Stimulated activated CD4-positive, alpha-beta T cell treated with anti-CD3 and anti-CD28 coated beads, Interleukin-2, amount 100 ng/mL, for 48 hours (primary cell): ENCODE results near the gene TIMELESS.
"Not testable (repeated sequence)": the region's sequence is repeated elsewhere in the genome, so short reads cannot be mapped to it uniquely, and the experiment has no call there.

ENCODE experiments used
- DNase-seq, 2 donors: peaks; one replicate each; pipeline ENCODE4 v3.0.0-alpha.2; 2020

Gene TIMELESS

DNA sequence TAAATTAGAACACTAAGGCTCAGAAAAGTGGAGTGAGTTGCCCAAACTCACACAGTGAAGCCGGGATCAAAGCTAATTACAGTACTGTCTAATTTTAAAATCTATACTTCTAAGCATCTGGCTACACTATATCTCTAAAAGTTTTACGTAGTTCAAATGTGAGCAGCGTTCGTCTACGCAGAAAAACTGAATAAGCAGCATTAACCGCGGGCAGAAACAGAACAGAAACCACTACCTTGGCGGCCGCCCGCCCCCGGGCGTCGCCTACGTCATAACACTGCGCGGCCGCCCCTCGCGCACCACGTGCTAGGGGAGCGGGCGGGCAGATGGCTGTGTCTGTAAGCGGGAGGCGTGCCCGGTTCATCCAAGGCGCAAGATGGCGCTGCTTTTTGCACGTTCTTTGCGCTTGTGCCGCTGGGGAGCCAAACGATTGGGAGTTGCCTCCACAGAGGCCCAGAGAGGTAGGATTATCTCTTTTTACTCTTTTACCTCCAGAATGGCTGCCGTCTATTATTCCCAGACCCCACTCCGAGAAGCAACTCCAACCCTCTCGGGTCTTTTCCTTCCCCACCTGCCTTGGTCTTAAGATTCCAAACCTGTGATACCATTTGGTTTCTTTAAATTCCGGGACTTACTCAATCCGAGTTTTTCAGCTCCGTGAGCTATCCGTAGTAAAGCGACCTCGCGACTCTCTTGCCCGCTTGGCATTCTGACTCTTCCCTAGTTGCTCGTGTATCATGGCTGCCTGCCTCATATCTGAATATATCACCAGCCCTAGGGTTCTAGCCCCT lies 19.2 kb upstream of the TIMELESS start, which contains the start of gene SPRYD4:
TSS of gene SPRYD4 (plus strand) at position 363 of the 791 bp plus-strand sequence. CDS start at position 377, 14 bp downstream.
- peak; percentile 90 to 93 for DNase-seq

DNA sequence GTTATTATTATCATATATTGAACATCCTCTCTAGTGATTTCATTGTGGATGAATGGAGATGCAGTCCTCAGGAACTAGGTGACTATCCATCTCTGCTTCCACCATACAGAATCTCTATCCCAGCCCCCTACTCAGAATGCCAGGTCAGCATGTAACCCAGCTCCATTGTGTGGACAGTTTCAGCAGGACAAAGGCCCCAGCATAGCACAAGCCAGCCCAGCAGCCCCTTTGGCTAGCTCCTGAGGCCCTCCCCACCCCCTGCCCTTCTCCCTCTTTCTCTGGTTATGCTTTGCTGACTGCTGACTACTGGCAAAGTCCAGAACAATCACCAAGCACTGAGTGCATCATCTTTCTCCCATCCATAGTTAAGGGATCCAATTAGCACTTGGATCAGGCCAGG lies 13.3 kb upstream of the TIMELESS start:
- DNase-seq = no peak

DNA sequence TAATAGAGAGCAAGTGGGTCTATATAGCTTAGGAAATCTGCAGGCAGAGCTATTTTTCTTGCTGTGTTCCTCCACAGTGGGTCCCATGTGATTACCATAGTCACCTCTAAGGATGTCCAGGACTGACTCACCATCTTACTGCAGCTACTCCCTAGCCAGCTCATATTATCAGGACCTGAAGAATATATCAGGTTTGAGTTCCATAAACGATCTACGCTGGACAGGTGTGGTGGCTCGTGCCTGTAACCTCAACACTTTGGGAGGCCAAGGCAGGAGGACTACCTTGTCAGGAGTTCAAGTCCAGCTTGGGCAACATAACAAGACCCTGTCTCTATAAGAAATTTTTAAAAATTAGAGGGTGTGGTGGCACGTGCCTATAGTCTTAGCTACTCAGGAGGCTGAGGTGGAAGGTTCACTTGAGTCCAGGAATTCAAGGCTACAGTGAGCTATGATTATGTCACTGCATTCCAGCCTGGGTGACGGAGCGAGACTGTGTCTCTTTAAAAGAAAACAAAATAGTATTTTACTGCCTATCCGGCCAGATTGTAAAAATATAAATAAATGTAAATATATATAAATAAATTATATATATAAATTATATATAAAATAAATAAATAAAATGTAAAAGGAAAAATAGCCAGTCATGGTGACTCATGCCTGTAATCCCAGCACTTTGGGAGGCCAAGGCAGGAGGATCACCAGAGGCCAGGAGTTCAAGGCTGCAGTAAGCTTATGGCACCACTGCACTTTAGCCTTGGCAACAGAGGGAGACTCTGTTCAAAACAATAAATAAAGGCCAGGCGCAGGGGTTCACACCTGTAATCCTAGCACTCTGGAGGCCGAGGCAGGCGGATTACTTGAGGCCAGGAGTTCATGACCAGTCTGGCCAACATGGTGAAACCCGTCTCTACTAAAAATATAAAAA lies 12.3 kb upstream of the TIMELESS start:
- no peak for DNase-seq

DNA sequence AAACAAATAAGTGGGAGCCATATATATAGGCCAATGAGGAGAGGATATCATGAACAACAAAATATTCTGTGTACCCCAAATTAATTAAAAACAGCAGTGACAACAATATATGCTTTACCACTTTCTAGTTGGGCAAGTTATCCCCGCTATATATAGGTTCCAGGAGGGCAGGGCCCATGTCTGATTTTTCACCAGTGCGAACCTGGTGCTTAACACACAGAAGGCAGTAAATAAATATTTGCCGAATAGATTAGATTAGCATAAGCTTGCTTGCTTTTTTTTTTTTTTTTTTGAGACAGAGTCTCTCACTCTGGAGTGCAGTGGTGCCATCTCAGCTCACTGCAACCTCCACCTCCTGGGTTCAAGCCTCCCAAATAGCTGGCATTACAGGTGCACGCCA lies 8.6 kb upstream of the TIMELESS start:
- DNase-seq = no peak

DNA sequence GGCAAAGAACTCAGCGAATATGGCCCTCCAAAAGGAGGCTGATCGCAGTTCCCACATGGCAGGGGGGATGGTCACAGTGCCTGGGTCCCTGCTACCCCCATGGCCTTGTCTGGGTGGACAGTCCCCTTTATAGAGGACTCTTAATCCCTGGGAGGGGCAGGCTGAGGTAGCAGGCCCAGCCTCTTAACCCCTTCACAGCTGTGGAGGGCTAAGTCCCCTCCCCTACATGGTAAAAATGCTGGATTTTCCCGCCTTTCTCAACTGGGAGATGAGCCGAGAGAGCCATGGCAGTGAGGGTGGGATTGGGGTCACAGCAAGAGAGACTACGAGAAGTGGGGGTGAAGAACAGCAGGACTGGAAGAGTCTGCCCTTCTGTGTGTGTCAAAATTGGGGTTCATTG lies 5.3 kb upstream of the TIMELESS start, which contains the start of gene MIP:
TSS of gene MIP (minus strand) at position 101 of the 400 bp plus-strand sequence. CDS start at position 57, 44 bp downstream.
- DNase-seq = no peak

DNA sequence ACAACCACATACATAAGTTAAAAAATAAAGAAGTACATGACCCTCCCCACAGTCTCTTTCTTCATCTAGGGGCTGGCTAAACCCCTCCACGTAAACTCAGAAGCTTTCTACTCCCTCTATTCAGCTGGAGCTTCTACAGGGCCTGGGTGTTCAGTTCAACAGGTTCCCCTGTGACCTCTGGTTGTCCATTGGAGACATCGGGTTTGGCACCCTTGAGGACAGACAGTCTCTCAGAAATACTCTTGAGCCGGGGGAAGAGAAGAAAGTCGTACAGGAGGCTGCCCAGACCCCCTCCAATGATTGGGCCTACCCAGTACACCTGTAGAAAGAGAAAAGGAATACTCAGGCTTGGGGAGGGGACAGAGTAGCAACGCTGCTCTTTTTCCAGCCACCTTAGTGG lies 1.9 kb upstream of the TIMELESS start:
- no peak for DNase-seq

DNA sequence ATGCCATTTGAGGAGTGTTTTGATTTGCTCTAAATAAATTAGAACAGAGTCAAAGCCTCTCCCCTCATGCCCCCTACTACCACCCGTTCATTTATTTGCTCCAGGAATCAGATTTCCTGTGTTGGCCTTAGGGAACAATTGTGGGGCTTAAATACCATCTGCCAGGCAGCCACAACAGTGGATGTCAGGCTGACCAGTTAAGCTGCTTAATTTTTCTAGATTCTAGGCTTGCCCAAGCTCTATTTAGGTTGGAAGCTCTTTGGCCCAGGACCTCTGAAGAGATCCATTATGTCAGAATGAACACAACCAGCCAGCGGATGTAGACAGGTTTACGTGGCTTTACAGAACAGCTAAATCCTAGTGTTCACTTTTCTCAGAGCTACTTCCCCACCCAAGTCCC lies 1.0 kb upstream of the TIMELESS start:
- DNase-seq = no peak

DNA sequence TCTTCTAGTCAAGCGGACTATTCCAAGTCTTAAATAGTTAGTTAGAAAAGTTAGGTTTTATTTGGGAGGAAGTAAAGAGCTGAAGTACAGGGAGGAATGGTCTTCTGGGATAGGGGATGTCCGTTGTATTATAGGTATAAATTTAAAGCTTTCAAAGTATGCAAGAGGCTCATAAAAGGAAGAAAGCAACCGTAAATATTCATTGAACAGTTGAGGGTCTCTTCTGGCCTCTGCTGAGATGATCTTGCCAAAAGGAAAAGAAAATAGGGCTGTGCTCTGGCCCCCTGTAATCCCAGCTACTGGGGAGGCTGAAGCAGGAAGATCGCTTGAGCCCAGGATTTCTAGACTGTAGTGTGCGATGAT lies 377 bp upstream of the TIMELESS start:
- no peak for DNase-seq

DNA sequence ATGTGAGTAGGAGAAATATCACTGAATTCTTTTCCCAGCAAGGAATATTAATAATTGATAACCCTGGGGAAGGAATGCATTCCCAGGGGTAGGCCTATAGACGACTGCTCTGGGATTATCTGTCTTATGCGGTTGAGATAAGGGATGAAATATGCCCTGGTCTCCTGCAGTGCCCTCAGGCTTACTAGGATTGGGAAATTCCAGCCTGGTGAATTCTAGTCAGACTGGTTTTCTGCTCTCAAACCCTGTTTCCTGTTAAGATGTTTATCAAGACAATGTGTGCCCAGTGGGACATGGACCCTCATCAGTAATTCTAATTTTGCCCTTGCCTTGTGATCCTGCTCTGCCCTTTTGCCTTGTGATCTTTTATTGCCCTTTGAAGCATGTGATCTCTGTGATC lies 6.0 kb downstream of the TIMELESS start:
- DNase-seq = not testable (repeated sequence)

DNA sequence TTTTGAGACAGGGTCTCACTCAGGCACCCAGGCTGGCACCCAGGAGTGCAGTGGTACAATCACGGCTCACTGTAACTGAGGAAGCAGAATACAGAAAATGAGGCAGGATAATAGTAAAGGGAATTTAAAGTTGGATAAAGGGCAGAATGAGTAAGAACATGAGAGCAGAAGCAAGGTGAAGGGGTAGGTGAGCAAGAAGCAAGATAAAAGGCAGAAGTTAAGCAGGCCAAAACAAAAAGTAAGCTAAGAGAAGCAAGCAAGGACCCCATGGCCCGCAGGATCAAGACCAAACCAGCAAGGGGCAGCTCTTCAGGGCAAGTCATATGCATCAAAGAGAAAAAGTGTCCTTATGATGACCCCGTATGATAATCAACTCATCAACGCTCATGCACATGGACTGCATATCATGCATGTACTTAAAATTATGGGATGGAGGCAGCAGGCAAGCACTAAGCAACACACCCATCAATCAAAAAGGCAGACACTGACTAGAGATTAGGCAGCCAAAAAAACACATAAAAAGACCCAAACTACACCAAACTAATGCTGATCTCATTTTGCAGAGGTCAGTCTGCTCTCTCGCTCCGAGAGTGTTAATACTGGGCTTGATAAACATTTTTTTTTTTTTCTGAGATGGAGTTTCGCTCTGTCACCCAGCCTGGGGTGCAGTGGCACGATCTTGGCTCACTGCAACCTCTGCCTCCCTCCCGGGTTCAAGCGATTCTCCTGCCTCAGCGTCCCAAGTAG lies 11.6 kb downstream of the TIMELESS start:
- no peak for DNase-seq

DNA sequence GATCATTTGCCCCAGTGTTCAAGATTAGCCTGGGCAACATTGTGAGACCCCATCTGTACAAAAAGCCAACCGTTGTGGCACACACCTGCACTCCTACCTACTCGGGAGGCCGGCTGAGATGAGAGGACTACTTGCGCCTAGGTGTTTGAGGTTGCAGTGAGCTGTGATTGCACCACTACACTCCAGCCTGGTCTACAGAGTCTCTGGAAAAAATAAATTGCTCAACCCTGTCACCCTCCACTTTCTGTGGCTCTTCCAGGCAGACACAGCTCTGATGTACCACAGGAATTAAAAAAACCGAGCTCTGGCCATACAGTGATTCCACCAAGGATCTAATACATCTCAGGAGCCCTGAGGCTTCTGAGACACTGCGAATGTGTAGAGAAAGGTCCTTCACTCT lies 14.4 kb downstream of the TIMELESS start:
- no peak for DNase-seq

DNA sequence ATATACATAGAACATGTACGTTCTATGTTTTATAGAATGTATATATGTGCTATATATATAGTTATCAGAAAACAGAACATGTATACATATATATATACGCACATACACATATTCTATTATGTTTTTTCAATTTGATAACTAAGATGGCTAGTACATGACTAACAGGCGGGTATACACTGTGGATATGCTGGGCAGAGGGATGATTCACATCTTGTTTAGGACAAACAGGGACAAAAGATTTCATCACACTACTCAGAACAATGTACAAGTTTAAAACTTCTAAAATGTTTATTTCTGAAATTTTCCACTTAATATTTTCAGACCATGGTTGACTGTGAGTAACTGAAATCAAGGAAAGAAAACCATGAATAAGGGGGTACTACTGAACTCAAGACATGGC lies 17.4 kb downstream of the TIMELESS start:
- DNase-seq = no peak

DNA sequence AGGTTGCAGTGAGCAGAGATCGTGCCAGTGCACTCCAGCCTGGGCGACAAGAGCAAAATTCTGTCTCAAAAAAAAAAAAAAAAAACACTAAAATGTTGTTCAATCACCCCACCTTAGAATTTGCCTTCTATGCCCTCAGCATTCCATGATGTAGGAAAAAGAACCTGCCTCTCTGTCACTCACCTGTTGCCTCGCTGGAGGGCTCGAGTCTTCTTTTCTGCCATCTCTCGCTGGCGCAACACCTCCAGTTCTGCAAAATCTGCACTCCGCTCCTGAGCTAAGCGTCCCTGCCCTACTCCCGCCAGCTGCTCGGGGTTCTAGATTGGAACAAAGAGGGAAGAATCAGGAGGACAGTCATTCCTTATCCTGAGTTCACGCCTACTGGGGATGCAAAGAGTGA lies 17.9 kb downstream of the TIMELESS start:
- DNase-seq = no peak

DNA sequence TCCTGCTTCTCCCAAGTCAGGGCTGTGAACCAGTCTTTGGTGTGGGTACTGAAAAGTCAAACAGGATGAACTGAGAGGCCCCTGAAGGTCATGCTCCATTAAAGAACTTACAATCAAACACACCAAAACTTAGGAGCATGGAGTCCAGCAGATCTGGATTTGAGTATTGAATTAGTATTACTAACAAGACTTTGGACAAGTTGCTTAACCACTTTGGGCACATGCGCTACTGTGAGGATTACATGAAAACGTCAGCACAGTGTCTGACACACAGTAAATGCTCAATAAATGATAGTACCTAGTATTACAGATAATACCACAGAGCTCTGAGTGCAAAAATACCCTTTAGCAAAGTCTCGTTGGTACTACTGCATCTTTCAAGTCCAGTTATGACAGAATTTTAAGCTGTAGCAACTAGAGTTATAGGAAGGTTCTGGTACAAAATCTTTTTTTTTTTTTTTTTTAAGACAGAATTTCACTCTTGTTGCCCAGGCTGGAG lies 23.2 kb downstream of the TIMELESS start:
- DNase-seq = no peak

DNA sequence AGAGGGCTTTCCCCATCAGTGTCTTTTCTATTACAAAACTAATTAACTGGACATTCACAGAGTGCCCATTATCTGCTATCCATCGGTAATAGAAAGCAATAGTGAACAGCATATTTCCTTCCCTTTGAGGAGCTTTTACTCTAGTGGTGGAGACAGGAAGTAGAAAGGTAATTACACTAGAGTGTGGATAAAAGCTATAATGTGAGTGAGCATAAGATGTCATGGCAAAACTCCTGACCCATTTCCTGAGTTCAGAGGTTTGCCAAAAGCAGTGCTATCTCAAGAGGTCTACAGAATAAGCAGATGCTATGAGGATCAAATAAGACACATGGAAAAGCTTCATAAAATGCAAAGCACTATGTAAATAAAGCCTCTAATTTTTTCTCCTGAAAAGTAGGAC lies 24.0 kb downstream of the TIMELESS start:
- no peak for DNase-seq

DNA sequence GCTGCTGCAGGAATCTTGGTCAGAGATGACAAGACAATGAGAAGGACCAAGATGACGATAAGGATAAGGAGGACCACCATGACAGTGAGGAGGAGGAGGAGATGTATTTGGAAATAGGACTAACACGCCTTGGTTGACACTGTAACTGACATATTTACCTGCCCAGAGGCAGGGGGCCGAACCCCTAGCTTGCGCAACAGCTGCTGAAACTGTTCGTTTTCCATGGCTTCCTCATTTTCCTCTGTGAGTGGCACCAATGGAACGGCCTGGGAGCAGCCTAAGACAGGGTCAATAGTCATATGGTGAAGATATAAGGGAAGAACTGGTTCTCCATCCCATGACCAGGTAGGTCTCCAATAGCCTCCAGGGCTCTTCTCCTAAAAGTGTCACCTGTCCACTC lies 28.8 kb downstream of the TIMELESS start:
- no peak for DNase-seq

DNA sequence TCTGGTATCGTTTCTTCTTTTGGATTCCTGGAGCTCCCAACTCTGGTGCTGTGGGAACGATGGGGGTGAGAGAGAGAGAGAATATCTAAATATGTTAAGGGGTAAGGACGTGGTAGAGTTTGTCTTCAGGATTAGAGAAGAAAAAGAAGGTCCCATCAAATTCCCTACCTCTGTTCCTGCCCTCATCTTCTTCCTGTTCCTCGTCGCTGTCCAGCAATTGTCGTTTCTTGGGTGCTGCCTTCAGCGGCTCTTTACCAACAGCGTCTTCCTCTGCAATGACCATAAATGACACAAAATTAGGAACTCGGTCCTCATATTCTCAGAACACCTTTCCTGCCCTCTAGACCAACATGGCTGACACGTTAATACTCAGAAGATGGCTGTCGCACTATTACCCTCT lies 31.5 kb downstream of the TIMELESS start:
- DNase-seq = no peak

DNA sequence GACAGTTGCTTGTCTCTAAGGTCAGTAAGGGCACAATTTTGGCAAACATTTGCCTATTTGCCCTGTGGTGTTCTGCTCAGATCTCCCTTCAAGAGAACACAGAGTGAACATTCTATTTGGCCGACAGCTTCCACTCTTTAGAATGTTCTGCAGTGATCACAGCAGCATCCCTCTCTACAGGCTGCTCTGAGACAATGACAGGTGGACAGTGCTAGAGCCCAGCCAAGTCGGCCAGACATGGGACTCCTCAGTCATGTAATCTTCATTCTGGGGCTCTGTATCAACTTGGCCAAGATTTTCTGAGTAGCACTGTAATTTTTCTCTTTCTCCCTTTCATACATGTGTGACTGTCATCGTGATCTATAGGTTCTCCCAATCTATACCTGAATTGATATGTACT lies 34.8 kb downstream of the TIMELESS start:
- DNase-seq = no peak

DNA sequence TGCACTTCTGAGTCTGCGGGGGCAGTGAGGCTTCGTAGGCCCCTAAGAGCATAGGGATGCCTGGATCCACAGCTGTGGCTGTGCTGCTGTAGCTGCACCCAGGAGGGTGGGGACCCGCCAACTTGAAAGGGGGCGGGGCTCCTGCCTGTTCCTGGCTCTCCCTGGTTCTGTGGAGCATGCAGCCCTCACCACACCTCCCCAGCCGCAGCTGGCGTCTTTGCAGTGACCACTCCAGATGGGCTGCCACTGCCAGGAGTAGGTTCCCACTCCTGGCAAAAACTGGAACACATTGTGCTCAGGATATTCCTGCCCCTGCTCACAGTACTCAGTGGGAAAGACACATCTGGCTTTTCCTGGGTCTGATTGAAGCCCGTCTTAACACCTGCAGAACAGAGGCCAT lies 35.8 kb downstream of the TIMELESS start:
- no peak for DNase-seq

DNA sequence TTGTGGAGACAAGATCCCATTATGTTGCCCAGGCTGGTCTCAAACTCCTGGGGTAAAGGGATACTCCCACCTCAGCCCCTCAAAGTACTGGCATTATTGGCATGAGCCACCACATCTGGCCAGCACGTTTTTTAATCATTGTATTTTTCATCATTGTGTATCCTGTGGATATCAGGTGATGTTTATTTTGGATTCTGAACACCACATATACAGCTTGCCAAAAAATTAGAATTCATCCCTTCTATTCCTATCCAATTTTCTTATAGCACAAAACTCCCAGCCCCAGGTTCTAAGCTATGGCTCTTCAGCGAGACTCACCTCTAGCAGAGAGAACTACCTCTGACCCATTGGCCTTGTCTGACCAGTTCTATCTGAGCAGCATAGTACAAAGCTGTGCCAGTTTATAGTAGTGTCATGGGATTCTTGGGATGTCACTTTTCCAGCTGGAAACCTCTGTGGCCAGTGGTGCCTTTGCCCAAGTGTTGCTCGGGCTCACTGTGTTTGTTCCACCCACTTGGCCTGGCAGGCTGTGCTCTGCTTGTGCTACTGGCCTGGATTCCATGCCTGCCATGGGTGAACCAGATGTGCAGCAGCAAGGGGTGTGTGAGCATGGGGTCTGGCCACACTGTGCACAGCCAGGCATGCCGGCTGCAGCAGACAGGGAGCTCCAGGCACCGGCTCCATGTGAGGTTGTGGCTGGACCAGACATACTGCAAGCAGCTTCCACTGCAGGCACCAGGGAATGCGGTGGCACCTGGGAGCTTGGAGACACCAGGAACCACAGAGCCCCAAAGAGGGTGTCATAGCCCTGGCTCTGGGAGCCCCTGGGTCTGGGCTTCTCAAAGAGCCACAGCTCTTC lies 37.2 kb downstream of the TIMELESS start:
- DNase-seq = no peak

DNA sequence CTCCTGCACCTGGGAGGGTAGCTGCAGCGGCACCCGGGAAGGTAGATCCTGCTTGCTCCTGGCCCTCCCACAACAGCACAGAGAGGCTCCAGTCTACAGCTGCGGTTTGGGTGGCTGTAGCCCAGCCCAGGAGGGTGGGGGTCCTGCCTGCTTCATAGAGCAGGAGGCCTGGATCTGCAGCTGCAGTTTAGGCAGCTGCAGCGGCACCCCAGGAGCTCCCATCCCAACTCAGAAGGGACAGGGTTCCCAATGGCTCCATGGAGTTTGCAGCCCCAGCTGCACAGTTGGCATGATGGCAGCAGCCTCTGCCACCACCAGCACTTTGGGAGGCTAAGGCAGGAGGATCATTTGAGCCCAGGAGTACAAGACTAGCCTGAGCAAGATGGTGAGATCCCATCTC lies 38.5 kb downstream of the TIMELESS start:
- no peak for DNase-seq

DNA sequence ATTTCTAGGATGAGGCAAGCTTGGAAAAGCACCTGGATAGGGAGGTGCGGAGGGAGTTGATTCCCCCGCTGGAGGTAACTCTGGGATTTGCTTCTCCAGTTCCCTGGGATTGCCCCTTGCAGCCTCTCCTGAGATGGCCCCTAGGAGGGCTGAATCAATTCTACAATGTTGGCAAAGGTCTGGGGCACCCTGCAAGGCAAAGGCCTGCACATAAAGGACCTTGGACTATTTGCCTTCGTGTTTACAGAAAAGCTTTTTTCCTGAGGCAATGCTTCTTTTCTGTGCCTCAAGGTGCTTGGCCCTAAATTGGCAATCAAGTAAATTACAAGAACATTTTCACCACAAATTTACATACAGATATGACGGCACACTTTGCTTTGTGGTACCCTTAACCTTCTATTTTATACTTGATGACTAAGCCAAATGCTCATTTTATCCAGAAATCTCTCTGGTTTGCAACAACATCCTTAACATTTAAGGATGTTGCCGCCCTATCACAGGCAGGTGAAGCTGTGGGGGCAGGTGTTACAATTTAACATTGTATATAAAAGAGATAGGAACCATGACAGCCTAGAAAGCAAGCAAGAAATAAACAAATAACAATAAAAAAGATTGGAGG lies 40.3 kb downstream of the TIMELESS start:
- no peak for DNase-seq
